ENCODE data around the gene RFT1. TPM values are rescaled to one million over a fixed set of nuclear protein-coding genes. Genes with fewer than 3 reads are reported as not detected.

RFT1 gene
- total RNA-seq, 4 donors from 2014 or later = 14.4 to 17.7 (median 16.2) TPM

- peaks cover 4 to 24% of the 10 kb centered on the region in 2 donors for H3K4me1 ChIP-seq
- no peaks in the 10 kb centered on the region for H3K27me3 ChIP-seq
- 34 to 37% methylated on average over 12 of the region's 12 CpGs for WGBS, 2 donors
- intact Hi-C loops (cut with DNase I) = no loop called here
- H3K9me3 ChIP-seq = no peaks in the 10 kb centered on the region
- TF ChIP-seq CTCF (IDR thresholded peaks at IDR 0.05) (peak; percentile 31 to 89 (median 73)), POLR2A (IDR thresholded peaks at IDR 0.05) (no peak)
- H3K36me3 ChIP-seq = peaks cover 0 to 7% of the 10 kb centered on the region in 2 donors
- peak; percentile 85 to 86 for DNase-seq
- H3K4me3 ChIP-seq (replicated peaks in 1 of 3) = no peak overlapping the region
- peak overlapping the region; percentile 31 to 73 (median 60) for H3K27ac ChIP-seq
Measured at GRCh38 chr3:53109891-53110771, 20.1 kb downstream of the RFT1 start.

GRCh38 chr3:53109190-53109589, 21.0 kb downstream of the RFT1 start:
- whole genome bisulfite sequencing, 2 donors = 78 to 95% methylated on average over 1 of the region's 1 CpG
- Histone ChIP-seq H3K27ac (no peak overlapping the region), H3K27me3 (no peaks in the 10 kb centered on the region), H3K4me1 (peaks cover 4 to 23% of the 10 kb centered on the region in 2 donors), H3K36me3 (peaks cover 0 to 9% of the 10 kb centered on the region in 2 donors), H3K9me3 (no peaks in the 10 kb centered on the region), H3K4me3 (replicated peaks in 1 of 3) (no peak overlapping the region)
- intact Hi-C loops (cut with DNase I) = no loop called here
- TF ChIP-seq CTCF (IDR thresholded peaks at IDR 0.05) (no peak), POLR2A (IDR thresholded peaks at IDR 0.05) (no peak)
- no peak for DNase-seq

- no peak for TF ChIP-seq POLR2A (IDR thresholded peaks at IDR 0.05)
- no peak for TF ChIP-seq CTCF (IDR thresholded peaks at IDR 0.05)
- WGBS, 2 donors = 61 to 65% methylated on average over 3 of the region's 3 CpGs
- intact Hi-C loops (cut with DNase I) = no loop called here
- no peak overlapping the region for H3K27ac ChIP-seq
- no peak for DNase-seq
- H3K36me3 ChIP-seq = peaks cover 12 to 19% of the 10 kb centered on the region in 2 donors
- H3K4me3 ChIP-seq (replicated peaks in 1 of 3) = no peak overlapping the region
- H3K9me3 ChIP-seq = no peaks in the 10 kb centered on the region
- no peaks in the 10 kb centered on the region for H3K27me3 ChIP-seq
- peaks cover 0 to under 1% of the 10 kb centered on the region in 2 donors for H3K4me1 ChIP-seq
Measured at GRCh38 chr3:53104762-53105161, 25.5 kb downstream of the RFT1 start.

GRCh38 chr3:53103397-53104296, 26.6 kb downstream of the RFT1 start:
- H3K4me1 ChIP-seq = no peaks in the 10 kb centered on the region
- intact Hi-C loops (cut with DNase I) = no loop called here
- no peak overlapping the region for H3K27ac ChIP-seq
- TF ChIP-seq CTCF (IDR thresholded peaks at IDR 0.05) = no peak
- TF ChIP-seq POLR2A (IDR thresholded peaks at IDR 0.05) = no peak
- H3K36me3 ChIP-seq = peaks cover 18 to 28% of the 10 kb centered on the region in 2 donors
- no peaks in the 10 kb centered on the region for H3K27me3 ChIP-seq
- no peaks in the 10 kb centered on the region for H3K9me3 ChIP-seq
- no peak overlapping the region for H3K4me3 ChIP-seq (replicated peaks in 1 of 3)
- no peak for DNase-seq
- 83 to 84% methylated on average over 16 of the region's 16 CpGs for WGBS, 2 donors
